Measurements from ENCODE around the gene BDNF. TPM values are rescaled to one million over a fixed set of nuclear protein-coding genes. Genes with fewer than 3 reads are reported as not detected.

The BDNF gene
- total and polyA plus RNA-seq, 3 donors from 2014 or later, result 0.62 to 1.1 (median 0.87) TPM

DNA sequence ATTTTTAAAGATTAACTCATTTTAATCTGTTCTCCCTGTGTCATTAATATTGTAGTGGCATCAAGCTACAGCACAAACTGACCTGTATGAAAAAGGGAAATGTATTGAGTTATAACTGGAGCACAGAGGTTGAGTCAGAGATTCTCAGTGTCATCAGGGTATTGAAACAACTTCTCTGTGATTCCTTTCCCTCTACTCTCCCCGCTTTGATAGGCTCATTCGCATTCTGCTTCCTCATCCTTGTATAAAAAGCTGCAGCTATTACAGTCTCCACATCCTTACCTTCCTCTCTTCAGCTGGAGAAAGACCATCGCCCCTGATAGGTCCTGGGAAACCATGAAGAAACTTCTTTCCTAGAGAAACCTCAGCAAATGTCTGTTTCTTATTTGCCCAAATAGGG, 90.0 kb downstream of the BDNF start:
- H3K36me3 ChIP-seq (ENCODE audit: low read depth, missing control alignments), result no peaks in the 10 kb centered on the region
- WGBS, 2 donors, result 95% methylated on average over 3 of the region's 3 CpGs
- TF ChIP-seq CTCF (IDR thresholded peaks at IDR 0.05) (no peak), POLR2A (IDR thresholded peaks at IDR 0.05) (no peak)
- no peaks in the 10 kb centered on the region for H3K4me1 ChIP-seq
- no peak overlapping the region for H3K27ac ChIP-seq
- no peak for DNase-seq
- no peak overlapping the region for H3K4me3 ChIP-seq
- intact Hi-C loops (cut with DNase I; ENCODE audit: low total_unique reads), result no loop called here
- no peaks in the 10 kb centered on the region for H3K9me3 ChIP-seq
- H3K27me3 ChIP-seq, result no peaks in the 10 kb centered on the region

DNA sequence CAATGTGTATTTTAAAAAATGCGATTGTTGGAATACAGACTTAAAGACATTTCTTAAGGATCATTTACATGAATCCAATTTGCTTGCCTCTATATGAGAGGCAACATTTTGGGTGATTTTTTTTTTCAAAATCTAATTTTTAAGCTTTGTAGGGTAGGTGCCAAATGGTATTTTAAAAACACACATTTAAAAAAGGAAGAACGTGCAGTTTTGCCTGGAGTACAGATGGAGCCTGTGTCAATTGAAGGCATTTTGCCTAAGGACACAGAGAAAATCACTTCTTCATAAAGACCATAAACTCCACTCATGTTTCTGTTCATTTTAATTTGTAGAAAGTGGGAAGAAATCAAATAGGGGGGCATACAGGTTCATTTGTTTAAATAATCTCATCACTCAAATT, 91.3 kb downstream of the BDNF start:
- H3K4me3 ChIP-seq, result no peak overlapping the region
- no peak for TF ChIP-seq CTCF (IDR thresholded peaks at IDR 0.05)
- no peak for TF ChIP-seq POLR2A (IDR thresholded peaks at IDR 0.05)
- no peak for DNase-seq
- H3K36me3 ChIP-seq (ENCODE audit: low read depth, missing control alignments), result no peaks in the 10 kb centered on the region
- H3K27me3 ChIP-seq, result no peaks in the 10 kb centered on the region
- intact Hi-C loops (cut with DNase I; ENCODE audit: low total_unique reads), result no loop called here
- no peaks in the 10 kb centered on the region for H3K9me3 ChIP-seq
- H3K4me1 ChIP-seq, result no peaks in the 10 kb centered on the region
- no peak overlapping the region for H3K27ac ChIP-seq
- 87 to 89% methylated on average over 2 of the region's 2 CpGs for WGBS, 2 donors

- Histone ChIP-seq H3K4me1 (no peaks in the 10 kb centered on the region), H3K27me3 (no peaks in the 10 kb centered on the region), H3K27ac (no peak overlapping the region), H3K9me3 (no peaks in the 10 kb centered on the region), H3K4me3 (no peak overlapping the region), H3K36me3 (ENCODE audit: low read depth, missing control alignments) (no peaks in the 10 kb centered on the region)
- no peak for DNase-seq
- intact Hi-C loops (cut with DNase I; ENCODE audit: low total_unique reads), result no loop called here
- TF ChIP-seq POLR2A (IDR thresholded peaks at IDR 0.05), result no peak
- TF ChIP-seq CTCF (IDR thresholded peaks at IDR 0.05), result no peak
These were observed 94.8 kb downstream of the BDNF start for GRCh38 chr11:27605422-27605821.

Other genes starting within 250 kb of the BDNF start
- gene LGR4, start 227.7 kb downstream of the BDNF start, total RNA-seq, result 100 to 1,000 TPM in 1 of 2 donors, 10 to 100 TPM in 1; 95.9 to 120 TPM
- 33.0 TPM for gene LGR4, start 227.7 kb downstream of the BDNF start, polyA plus RNA-seq (ENCODE audit: insufficient read depth, low read depth, low replicate concordance)
- gene LIN7C, start 193.7 kb downstream of the BDNF start, total RNA-seq, result 10 to 100 TPM; 21.0 to 23.1 TPM
- gene LIN7C, start 193.7 kb downstream of the BDNF start, polyA plus RNA-seq (ENCODE audit: insufficient read depth, low read depth, low replicate concordance), result 6.9 TPM